GM15510 (cell line): ENCODE data around the gene DAPK1.

Experiments used
- POLR2A ChIP-seq: IDR thresholded peaks from 3 replicates; pipeline ENCODE4 v1.6.1; 2011; ENCODE audit warnings: borderline replicate concordance; ENCODE audit not compliant: insufficient read length; ENCODE audit errors: extremely low read depth

DAPK1 gene

DNA sequence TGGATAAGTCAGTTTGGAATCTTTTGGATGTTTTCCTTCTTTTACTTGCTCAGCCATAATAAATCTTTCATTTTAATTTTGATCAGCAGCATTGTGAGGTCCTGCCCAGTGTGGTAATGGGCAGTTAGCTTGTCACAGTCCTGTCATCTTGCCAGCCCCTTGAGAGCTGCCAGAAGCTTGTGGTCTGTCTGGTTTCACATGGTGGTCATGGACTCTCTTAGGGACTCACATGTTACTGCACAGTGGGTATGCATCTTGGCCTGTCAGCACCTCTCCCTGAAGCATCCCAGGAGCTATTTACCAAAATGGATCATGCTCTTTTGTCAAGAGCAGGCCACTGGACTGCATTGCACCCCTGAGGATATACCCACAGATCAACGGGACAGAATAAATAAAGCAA, 60.3 kb downstream of the DAPK1 start:
- no peak for TF ChIP-seq POLR2A

DNA sequence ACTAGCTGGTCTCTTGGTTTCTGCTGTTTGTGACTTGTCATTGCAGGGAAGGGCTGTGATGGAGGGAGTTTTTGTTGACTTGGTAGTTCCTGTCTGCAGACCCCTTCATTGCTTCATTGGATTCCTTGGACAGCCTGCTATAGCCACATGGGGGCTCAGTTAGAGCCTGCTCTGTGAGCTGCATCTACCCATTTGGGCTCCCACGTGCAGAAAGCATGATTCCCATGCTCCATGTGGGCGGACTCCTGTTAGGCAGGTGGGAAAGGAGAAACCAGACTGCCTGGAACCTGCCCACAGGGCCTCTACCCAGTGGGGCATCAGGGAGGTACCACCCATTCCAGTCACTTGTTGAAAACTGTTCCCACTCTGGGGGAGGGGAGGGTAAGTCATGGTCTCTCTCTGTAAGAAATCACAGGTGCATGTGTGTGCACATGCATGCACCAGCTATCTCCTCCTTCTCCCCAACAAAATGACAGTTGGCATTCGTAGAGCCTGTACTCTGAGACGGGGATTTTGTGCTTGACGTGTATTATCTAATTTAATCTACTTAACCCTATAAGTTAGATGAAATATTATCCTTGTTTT, 61.0 kb downstream of the DAPK1 start:
- no peak for TF ChIP-seq POLR2A

DNA sequence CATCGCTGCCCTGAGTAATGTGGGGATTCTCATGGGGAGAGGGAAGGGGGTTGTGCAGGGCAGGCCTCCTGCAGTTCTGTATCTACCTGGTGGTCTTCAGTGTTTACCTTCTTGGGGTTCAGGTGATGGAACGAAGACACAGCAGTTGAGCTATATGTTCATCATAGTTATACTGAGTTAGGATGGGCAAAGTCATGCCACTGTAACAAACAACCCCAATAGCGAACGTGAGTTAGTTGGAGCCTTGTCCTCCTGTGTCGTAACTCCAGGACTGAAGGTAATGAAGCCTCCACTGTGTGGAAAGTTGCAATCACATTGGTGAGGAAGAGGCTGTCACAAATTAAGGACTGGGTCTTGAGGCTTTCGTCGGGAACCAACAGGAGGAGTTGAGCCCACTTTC, 64.4 kb downstream of the DAPK1 start:
- no peak for TF ChIP-seq POLR2A

DNA sequence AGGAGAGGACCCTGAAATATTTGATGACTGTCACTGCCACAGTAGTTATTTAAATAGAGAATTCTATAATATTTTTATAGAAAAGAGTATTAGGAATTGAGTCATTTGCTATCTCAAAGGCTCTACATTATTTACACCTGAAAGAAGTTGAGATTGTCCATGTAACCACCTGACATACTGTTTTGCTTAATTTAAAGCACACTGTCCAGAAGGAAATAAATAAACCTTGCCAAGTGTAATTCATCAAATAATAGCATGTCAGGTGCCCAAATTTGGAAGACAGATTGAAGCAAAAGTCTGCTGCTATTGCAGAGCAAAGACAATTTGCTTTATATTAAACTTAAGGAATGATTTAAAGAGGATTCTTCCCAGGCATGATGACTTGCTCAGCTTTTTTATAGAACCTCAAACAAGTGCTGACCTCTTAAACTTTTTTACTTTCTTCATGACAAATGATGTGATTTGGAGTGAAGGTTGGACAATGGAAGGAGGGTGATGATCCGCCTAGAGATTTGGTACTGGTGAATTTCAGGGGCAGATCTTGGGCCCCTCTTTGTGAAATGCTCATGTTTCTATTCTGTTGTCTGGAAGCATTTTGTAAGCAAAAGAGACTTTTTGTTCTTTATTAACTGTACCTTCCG, 65.0 kb downstream of the DAPK1 start:
- TF ChIP-seq POLR2A = no peak

DNA sequence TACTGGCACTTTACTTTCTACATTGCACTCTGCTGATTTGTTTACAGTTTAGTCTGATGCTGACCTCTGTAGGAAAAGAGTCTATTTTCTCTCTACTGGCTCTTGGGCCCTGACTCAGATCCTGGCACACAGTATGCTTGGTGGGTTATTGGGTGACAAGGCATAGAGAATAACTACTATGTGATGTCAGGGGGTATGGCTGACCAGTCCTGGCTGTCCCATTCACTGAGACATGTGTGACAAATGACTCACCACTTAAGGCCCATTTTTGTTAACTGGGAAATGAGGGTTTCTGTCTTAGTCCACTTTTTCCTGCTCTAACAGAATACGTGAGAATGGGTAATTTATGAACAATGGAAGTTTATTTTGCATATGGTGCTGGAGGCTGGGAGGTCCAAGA, 66.4 kb downstream of the DAPK1 start:
- no peak for TF ChIP-seq POLR2A

DNA sequence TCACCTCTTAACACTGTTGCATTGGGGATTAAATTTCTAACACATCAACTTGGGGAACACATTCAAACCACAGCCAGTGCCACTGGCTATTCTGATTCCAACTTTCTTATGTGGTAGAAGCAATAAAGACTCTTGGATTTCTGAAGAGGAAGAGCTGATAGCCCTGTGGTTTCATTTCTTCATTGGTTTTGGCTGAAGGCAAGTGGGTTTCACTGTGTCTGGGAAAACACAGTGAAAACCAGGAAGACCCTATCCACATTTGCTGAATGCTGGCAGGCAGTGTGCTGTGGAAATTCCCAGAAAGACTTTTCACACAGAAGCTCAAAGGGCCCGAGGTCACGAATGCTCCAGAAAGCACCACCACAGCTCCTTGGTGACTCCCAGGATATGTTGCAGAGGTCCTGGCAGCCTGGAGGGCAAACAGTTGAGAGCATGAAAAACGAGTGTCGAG, 67.1 kb downstream of the DAPK1 start:
- TF ChIP-seq POLR2A = no peak

DNA sequence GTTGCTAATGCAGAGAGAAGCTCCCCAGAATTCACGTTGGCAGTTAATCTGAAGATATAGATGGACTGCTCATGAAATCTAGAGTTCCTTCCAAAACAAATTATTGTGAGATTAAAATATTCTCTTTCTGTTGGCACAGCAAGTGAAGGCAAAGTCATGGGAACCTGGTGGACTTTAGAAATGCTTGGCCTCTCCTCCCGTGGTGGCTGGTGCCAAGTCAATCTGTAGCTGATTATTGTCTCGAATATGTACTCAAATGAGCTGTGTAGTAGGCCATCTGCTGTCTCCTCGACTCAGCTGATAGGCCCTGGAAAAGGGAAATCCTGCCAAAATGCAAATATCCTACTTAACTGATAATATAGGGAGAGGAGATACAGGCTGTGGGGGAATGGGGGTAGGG, 69.3 kb downstream of the DAPK1 start:
- no peak for TF ChIP-seq POLR2A

DNA sequence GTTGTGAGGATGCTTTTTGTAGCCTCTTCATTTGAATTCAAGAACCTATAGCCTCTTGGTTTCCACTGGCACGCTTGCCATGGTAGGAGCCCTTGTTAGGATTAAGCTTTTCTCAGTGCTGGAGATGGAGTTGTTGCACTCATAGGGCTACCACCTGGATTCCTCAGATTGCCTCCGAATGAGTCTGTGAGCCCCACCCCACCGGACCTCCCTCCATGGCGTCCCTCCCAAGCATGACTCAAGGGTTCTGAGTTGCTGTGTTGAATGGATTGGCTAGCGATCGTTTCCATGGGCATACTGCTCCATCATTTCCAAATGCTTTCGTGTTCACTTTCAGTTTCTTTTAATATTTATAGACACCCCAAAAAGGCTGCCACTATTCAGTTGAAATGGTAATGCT, 69.9 kb downstream of the DAPK1 start:
- TF ChIP-seq POLR2A = no peak

DNA sequence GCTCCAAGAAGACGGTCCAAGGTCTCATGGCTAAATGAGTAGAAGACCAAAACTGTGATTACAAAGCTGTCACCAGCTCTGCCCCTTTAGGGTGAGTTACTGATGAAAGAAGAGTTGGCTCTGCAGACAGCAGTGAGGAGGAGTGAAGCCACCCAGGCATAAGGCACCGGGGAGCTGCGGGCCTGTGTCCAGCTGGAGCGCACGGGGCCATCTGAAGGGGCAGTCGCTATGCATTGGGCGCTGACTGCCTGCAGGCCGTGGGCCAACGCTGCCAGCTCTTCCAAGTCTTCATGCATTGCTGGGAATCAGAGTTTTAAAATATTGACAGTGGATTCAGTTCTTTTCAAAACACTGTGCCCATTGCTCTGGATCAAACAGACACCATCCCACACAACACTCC, 70.3 kb downstream of the DAPK1 start:
- TF ChIP-seq POLR2A = no peak

DNA sequence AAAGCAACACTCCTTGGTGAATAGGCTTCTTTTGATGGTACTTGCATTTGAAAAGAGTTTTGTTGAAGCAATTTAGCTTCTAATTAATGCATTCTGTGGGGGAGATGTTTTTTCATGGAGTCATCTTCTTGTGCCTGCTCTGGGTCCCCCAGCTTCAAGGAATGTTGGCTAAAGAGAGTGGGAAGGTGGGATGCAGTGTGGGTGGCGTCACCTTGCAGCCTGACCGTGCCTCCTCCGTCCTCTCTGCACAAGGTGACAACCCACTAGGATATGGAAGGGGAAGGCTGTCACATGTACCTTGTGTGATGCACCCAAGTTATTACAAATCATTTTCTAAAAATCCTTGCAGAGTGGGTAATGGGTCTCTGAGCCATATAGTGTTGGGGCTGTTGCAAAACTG, 70.7 kb downstream of the DAPK1 start:
- TF ChIP-seq POLR2A = no peak

DNA sequence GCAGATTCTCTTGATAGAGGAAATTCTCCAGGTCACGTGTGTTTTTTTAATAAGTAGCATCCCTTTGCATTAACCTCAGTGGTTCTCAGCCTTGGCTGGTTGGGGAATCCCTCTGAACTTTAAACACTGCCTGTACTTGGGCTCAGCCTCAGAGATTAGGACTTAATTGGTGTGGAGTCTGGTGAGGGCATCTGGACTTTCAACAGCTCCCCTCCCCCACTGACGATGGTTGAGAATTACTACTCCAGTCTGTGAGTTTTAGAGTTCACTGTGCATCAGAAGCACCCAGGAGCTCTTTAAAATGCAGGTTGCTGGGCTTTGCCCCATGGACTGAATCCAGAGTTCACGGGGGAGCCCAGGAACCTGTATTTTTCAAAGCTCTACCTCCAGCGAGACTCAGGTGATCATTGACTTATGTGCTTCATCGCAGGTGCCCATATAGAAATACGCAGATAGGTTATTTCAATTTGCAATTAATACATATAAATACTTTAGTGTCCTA, 71.4 kb downstream of the DAPK1 start:
- no peak for TF ChIP-seq POLR2A

DNA sequence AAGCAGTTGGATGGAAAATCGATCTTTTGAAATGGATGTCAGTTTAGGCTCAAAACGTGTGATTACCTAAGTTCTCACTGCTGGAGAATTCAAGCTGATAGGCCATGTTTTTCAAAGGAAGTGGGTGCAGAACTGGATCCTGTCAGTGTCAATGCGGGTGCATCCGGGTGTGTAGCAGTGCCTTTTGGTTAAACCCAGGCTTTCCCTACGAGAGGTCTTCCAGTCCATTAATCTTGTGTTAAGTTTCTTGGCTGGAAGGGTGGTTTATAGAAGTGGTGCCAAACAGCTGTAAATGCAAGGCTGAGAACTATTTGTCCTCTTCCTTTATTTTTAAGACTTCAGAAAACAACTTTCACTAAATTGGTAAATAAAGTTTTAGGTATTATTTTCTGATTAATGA, 71.9 kb downstream of the DAPK1 start:
- TF ChIP-seq POLR2A = no peak

DNA sequence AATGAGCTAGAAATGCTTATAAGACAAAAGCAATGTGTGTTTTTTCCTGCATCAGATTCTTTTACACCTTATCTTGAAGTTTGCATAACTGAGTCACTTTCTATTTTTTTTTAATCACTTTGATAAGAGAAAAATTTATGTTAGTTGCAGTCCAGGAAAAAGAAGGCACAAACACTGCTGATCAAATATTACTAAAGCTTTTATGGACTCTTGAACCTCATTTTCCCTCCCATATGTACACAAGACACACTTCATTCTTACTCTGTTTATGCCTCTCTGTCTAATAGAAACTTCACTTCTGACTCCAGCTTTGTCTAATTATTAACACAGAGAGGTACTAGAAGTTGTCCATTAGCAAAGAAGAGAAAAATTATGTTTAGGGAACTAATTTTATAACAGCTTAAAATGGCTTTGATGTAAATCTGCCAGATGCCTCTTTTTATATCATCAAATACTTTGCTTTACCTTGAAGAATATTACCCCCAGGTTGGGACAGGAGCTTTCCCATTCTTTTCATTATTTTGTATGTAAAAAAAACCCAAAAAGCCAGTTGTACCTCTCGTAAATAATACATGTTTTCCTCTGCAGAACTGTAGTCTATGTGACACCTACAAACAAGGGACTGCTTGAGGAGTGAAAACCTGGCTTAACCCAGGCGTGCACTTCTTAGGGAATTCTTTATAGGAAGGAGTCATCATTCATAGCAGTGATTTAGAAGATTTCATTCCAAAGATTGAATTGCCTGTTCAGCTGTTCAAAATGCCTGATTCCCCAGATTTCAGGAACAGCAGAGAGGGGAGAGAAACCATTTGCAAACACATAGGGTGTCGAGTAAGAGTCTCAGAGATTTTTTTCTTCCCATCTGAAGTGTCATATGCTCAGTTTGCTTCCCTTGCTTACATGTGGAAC, 72.6 kb downstream of the DAPK1 start:
- TF ChIP-seq POLR2A = no peak

DNA sequence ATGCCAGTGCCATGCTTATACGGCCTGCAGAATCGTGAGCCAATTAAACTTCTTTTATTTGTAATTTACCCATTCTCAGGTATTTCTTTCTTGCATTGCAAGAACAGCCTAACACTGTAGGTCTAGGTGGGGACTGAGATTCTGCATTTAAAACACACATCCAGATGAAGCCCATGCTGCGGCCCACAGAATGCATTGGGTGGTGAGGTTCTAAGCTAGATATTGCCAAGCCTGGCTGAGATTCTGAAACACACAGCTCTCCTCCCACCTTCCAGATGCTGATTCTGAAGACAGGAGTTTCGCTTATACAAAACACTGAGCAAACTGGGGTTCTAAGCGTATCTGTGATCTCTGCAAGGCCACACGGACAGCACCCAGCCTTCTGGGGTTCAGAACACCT, 75.1 kb downstream of the DAPK1 start:
- no peak for TF ChIP-seq POLR2A

DNA sequence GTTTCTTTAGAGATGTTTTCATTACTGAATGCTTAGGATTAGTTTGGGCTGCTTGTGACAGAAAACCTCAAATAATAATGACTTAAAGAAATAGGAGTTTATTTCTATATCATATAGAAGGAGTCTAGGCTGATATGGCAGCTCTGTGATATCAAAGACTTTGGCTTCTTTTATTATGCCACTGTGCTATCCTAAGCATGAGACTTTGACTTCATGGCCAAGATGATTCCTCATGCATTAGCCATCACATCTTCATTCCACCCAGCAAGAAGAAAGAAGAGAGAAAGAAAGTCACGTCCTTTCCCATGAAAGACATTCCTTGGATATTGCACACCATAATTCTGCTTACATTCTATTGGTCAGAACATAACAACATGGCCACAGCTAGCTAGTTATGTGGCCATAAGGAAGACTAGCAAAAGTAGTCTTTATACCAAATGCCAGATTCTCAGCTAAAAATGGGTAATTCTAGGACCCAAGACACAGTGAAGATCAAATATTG, 76.2 kb downstream of the DAPK1 start:
- no peak for TF ChIP-seq POLR2A
